Stimulated activated CD8-positive, alpha-beta memory T cell treated with anti-CD3 and anti-CD28 coated beads, Interleukin-4, amount 100 ng/mL, for 1 hour (primary cell): ENCODE data around the gene RIN3.

Experiments used
- DNase-seq, 2 donors: peaks; one replicate each; pipeline ENCODE4 v3.0.0-alpha.2; 2020; ENCODE audit warnings: low read depth in 2 of 2, low spot score in 1 of 2

RIN3 gene, protein sequence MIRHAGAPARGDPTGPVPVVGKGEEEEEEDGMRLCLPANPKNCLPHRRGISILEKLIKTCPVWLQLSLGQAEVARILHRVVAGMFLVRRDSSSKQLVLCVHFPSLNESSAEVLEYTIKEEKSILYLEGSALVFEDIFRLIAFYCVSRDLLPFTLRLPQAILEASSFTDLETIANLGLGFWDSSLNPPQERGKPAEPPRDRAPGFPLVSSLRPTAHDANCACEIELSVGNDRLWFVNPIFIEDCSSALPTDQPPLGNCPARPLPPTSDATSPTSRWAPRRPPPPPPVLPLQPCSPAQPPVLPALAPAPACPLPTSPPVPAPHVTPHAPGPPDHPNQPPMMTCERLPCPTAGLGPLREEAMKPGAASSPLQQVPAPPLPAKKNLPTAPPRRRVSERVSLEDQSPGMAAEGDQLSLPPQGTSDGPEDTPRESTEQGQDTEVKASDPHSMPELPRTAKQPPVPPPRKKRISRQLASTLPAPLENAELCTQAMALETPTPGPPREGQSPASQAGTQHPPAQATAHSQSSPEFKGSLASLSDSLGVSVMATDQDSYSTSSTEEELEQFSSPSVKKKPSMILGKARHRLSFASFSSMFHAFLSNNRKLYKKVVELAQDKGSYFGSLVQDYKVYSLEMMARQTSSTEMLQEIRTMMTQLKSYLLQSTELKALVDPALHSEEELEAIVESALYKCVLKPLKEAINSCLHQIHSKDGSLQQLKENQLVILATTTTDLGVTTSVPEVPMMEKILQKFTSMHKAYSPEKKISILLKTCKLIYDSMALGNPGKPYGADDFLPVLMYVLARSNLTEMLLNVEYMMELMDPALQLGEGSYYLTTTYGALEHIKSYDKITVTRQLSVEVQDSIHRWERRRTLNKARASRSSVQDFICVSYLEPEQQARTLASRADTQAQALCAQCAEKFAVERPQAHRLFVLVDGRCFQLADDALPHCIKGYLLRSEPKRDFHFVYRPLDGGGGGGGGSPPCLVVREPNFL

DNA sequence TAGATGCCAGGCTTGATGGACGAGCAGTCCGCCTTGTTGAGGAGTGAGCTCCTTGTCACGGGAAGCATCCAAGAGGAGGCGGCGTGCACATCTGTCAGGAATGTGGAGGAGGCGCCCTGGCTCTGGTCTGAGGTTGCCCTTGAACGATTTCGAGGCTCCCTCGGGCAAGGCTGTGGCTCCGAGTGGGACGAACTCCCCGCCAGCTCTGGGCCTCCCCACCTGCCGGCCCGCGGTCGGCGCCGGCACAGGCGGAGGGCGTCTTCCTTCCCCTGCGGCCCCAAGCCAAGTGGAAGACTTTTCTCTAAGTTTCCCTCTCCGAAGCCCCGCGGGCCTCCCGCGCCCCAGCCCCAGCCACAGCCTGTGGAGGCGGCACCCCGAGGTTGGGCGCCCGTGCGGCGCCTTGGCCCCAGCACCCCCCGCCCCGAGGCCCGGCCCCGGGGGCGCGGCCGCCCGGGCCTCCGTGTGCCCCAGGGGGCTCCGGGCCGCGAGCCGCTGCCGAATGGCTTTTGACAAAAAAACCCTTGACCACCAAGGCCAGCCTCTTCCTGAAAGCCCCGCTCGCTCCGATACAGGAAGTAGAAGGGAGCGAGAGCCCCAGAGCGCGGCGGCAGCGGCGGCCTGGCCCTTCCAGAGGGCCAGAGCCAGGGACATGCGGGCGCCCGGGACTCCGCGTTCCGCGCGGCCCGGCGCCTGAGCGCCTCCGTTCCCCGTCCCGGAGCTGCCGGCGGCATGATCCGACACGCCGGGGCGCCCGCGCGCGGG is at the start of gene RIN3:
RIN3 (plus strand) TSS at position 578 of the 762 bp plus-strand sequence; CDS start at position 730, 152 bp downstream.
- no peak for DNase-seq

DNA sequence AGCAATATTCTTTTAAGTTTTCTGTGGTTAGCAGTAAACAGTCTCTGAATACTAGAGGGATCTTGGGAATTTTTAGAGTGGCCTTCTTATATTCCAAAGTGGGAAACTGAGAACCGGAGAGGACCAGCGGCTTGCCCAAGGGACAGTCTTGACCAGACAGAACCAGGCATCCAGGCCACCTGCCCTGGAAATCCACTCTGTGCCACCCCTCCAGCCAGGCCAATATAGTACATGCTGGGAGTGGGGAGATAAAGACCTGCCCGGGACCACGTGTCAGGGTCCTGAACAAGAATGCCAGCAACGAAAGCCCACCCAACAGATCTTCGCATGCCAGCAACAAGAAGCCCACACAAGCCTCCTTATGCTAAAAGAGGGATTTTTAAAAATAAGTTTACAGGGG is 49.4 kb upstream of the RIN3 start:
- no peak for DNase-seq

DNA sequence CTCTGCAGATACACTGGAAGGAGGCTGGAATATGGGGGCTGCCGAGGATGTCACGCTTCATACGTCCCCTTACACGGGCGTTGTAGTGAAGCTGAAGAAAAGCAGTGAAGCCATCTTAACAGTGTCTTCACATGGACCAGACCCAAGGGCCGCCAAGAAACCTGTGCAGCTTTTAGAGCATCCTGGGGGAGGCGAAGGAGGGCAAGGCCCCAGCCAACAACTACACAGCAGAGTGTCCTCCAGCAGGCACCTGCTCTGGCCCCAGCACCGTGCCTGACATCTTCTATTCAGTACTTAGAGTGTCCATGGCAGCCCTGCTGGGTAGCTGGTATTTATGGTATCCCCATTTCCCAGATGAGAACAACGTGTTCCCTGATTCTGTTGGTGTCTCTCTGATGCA is 48.9 kb upstream of the RIN3 start:
- DNase-seq: no peak

DNA sequence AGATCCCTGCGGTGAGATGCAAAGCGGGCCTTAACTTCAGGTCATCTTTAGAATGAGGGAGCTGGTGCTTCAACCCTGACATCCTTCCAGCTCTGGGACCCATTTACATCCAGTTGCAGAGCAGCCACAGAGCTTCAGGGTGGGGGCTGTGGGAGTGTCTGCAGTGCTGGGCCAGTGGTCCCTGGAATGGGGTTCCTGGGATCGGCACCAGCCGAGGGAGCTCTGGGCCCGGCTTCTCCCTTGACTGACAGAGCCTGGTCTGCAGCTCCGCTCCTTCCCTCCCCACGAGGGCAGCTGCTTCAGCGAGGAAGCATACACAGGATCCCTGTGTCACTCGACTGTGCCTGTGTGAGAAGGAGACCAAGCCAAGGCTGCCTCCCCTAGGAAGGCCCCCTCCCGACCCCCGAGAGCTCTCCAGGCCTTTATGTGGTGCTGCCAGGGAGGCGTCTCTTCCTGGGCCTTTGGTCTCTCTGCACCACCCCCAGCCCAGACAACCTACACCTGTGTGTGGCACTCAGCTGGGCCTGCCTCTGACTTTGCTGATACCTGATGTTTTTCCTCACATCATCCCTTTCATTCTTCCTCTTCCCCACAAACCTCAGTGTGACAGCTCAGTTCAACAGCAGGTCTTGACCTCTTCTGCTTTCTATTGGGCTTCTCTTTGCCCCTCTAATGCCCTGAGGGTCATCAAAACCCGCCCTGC is 48.1 kb upstream of the RIN3 start:
- no peak for DNase-seq

DNA sequence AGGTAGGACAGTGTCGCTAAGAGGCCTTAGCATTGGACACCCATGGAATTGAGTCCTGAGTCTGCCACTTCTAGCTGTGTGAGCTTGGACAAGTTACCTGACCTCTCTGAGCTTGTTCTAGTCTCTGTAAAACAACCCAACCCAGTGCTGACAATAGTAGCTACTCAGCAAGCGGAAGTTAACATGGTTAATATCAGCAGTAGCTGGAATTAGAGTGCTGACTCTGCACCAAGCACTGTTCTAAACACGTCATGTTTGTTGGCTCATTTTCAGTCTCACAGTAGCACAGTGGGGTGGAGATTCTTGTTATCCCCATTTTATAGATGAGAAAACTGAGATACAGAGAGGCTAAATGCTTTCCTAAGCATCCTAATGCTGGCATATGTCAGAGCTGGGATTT is 47.5 kb upstream of the RIN3 start:
- DNase-seq: no peak

DNA sequence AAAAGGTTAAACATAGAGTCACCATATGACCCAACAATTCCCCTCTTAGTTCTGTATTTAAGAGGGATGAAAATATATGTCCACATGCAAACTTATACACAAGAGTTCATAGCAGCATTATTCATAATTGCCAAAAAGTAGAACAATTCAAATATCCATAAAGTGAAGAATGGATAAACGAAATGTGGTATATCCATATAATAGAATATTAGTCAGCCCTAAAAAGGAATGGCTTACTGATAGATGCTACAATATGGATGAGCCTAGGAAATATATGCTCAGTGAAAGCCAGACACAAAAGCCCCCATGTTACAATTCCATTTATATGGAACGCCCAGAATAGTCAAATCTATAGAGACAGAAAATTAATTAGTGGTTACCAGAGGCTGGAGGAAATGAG is 44.1 kb upstream of the RIN3 start:
- no peak for DNase-seq

DNA sequence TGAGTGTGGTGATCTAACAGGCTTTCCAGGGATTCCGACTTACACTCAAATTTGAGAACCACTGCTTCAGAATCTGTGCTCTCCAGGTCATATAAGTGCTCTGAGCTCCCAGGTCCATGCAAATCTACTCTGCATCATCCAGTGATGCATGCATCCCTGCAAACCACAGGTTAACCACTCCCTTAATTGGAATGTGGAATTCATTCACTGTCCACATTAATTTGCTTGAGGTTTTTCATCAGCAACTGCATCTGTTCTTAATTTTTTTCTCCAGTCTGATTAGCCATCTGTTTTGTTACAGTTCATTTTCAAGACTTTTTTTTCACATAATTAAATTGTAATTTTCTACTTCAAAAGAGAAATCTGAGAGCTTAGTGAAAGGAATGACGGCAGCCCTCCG is 43.4 kb upstream of the RIN3 start:
- DNase-seq: no peak

DNA sequence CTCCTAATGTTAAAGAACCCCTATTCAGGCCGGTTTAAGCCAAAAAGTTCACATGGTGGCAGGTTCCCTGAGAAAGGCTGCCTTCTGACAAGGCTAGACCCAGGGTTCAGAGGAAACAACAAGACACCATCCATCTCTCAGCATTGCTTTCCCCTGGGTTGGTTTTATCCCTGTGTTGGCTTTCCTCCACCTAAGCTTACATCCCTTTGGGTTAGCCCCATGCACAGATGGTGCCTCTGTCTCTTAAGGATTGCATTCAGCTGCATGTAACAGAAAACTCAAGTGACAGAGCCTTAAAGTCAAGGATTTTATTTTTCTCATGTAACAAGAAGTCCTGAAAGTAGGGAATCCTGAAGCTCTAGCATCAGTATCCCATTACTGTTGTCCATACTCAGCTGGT is 42.8 kb upstream of the RIN3 start:
- no peak for DNase-seq

DNA sequence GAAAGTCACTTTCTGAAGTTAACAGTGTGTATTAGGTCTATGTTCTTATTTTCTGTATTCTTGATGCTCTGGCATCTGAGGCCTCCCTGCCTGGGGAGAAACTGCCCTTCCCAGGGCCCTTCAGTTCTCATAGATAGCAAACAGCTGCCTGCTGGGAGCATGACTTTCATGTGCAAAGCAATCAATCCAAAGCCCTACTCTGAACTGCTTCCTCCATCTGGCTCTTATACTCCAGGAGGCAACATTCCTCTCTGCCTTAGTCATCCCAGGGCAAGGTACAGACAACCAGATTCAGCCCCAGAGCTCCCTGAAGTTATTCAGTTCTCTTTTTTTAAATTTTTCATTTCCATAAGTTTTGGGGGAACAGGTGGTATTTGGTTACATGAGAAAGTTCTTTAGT is 41.7 kb upstream of the RIN3 start:
- DNase-seq: no peak

DNA sequence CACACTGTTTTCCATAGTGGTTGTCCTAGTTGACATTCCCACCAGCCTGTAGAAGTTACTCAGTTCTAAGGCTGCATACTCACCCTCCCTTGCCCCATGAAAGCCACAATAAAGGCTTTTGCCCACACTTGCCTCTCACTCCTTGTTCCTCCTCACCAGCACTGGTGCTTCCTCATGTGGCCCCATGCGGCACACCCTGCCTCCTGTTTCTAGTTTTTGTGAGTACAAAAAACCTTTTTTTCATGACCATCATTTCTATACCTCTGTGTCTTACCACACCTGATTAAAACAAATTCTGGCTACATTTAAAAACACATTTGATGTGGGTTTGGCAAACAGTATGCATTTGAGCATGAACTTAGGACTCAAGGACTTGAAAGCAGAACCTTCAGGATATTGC is 40.7 kb upstream of the RIN3 start:
- DNase-seq: no peak

DNA sequence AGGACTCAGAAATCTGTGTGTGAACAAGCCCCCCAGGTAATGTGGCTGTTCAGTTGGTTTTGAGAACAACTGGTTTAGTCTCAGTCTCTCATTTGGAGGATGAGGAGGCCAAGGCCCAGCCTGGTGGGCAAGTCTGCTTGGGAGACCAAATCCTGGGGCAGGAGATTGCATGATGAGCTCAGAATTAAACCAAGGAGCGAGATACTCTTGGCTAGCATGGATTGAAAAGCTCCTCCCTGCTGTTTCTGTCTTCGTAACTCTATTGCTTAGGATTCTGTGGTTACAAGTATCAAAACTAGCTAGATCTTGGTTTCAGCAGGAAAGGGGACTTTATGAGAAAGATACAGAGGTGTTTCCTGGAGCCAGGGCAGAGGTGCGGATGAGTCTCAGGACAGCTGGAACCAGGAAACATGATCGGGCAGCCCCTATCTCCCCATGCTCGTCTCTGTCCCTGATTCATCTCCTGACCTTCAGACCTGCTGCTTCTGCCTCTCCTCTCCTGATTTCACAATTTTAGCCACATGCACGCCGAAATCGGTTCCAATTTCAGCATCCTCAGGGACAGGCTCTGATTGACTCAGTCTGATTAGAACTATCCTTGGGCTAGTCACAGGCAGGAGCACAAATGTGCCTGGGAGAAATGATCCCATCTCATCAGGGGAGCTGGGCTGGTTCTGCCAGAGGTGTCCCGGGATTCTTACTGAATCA is 40.2 kb upstream of the RIN3 start:
- DNase-seq: no peak

DNA sequence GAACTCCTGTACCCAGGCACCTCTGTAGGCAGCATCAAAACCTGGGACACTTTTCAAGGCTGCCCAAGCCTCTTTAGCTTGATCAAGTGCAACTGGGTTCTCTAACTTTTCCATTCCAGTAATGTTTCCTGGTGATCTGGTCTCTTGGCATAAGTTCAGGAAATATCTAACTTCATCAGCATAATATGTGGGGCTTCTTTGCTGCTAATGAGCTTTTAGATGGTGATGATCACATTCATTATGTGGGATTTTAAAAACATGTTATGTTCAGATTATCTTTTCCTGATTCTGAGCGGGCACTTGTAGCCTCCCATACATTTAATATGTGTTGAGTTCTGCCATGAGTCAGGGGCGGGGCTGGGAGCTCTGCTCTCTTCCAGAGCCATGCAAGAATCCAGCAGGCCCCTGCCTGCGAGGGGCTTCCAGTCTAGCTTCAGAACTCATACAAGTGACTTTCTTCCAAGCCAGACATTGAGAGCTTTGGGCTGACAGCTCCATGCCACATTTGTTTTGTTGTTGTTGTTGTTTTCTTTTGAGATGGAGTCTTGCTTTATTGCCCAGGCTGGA is 39.5 kb upstream of the RIN3 start:
- DNase-seq: no peak

DNA sequence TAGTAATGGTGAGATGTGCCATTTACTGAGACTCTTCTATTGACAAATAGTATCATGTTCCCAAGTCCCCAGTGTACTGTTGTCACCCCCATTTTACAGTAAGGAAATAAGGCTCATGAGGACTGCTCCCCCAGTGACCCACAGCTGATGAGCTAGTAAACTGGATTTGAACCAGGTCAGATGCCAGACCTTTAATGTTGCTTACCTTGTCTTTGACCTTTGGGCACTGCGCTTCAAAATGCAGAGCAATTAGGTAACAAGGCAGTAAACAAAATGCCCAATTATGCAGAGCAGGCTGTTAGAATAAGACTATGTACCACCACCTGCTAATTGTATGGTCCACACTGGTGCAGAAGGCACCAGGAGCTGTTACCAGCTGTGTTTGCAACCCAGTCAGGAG is 38.5 kb upstream of the RIN3 start:
- no peak for DNase-seq

DNA sequence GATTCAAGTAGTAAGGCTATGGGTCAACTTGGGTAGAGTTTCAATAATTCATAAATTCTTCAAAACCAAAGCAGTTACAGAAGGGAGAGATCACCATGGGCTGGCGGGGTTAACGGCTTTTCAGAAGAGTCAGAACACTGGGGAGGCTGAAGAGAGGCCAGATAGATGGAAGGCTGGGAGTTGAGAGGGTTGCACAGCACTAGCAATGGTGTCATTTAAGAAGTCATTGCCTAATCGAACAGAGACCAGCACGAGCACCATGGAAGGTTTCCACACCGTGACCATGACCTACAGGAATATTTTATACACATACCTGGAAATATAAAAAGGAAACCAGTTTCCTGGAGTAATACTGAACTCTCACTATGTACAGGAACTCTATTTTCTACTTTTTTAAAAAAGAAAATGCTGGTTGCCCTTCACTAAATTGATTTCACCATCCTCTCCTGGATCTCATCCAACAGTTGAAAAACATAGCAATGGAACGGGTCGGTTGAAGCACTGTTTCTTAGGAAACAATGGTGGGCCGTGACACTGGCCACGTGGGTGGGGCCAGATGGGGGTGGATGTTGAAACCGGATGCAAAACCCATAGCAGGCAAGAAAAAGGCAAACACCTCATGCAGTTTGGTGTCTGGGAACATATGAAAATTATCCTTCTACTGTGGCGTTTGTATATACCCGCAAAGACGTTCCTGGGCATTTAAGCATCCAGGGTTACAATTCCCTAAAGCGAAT is 38.0 kb upstream of the RIN3 start:
- no peak for DNase-seq

DNA sequence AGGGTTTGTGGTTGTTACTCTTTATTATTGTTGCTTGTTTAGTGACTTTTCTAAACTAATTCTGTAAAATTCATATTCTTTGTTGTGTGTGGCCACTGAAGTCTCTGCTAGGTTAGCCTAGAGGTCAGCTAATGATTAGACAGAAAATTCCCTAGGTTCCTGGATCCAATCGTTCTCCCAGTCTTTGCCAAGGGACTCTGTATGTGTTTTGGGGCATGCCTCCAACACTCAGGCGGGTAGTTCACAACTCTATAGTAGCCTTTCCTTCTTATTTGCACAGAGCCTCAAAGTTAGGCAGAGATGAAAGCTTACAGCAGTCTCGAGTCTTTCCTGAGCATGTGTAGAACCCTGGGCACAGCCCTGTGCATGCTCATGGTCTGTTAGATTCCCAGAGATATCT is 32.7 kb upstream of the RIN3 start:
- DNase-seq: no peak

DNA sequence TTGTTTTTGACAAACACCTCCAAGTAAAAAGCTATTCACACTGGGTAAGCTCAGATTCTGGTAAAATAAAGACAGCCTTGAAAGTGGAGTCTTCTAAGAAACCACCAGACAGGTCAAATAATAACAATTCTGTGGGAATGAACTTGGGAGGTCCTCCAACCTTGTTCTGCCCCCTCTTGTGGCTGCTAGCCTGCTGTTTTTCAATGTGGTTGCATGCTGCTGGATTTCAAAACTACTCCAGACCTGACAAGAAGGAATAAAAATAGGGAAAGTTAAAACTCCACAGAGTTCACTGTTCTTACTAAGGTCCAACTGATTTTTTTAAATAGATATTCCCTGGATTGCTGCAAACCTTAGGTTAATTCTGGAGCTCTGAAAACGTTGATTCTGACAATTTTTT is 32.2 kb upstream of the RIN3 start:
- DNase-seq: no peak

DNA sequence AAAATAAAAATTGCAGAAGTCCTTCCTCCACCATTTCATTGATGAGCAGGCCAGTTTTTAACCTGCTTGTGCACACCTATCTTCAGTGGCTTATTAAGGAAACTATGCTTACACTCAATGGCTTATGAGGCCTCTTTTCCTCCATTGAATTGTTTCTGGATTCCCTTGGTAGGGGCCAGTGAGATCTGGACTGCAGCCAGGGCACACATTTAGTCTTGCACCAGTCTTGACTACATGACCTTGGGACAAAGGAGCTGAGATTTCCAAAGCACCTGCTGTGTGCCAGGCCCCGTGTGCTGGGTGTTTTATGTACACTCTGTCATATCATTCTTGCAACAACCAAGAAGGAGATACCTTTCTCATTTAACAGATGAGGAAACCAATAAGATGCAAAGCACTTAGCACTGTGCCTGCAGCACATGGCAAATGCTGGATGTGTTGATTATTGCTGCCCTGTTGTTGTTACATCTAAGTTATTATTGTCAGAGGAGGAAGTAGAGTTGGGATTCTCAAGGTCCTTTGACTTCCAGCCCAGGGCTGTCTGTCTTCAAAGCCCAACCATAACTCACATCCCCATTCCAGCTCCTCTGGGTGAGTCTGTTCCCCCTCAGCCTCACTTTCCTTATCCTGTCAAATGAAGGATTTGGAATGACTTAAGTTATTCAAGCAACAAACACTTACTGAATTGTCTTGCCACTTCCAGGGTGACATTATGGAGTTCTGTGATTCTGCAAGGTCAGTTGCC is 31.6 kb upstream of the RIN3 start:
- DNase-seq: no peak

DNA sequence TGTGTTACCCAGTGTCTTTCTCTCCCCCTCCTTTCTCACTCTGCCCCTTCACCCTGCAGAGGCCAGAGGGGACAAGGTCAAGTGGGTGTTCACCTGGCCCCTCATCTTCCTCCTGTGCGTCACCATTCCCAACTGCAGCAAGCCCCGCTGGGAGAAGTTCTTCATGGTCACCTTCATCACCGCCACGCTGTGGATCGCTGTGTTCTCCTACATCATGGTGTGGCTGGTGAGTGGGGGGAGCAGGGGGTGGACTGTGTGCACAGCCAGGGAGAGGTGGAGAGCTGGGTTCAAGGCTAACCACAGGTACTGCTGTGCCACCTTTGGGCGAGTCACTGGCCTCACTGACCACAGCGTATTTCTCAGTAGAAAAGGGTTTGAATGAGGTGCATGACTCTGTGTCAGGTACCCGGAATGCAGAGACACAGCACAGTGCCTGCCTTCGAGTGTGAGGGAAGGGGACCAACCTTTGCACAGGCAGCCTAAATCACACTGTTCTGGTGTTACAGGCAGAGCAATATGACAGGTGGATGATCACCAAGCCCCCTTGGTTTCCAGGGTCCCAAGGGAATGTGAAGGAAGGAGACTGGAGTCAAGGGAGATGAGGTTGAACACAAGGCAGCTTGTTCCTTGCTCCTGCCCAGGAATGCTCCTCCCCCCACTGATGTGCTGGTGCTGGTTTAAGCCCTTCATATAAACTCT is 30.8 kb upstream of the RIN3 start:
- no peak for DNase-seq
